Hepatocyte (in vitro differentiated cells): ENCODE results near the gene ZNF232. TPM values are rescaled to one million over a fixed set of nuclear protein-coding genes. Genes with fewer than 3 reads are reported as not detected.
"Not testable (repeated sequence)": the region's sequence is repeated elsewhere in the genome, so short reads cannot be mapped to it uniquely, and the experiment has no call there.

ENCODE experiments used
- DNase-seq: peaks from one replicate; pipeline ENCODE4 v3.0.0-alpha.2; 2016; ENCODE audit warnings: low spot score
- H2AFZ ChIP-seq: fragments of 200-600 bp; sonication (generic); 2 replicates; pipeline ENCODE4 v1.6.0; 2016; ENCODE audit warnings: antibody characterized with exemption, mild to moderate bottlenecking
- H3K27ac ChIP-seq: fragments of 200-600 bp; sonication (generic); 2 replicates; pipeline ENCODE4 v1.5.1; 2016; ENCODE audit warnings: mild to moderate bottlenecking
- H3K27me3 ChIP-seq: fragments of 200-600 bp; sonication (generic); 2 replicates; pipeline ENCODE4 v1.6.1; 2016
- H3K36me3 ChIP-seq: fragments of 200-600 bp; sonication (generic); replicated peaks from 2 replicates; pipeline ENCODE4 v1.5.1; 2016; ENCODE audit warnings: low read depth; ENCODE audit not compliant: insufficient read depth
- H3K4me1 ChIP-seq: fragments of 200-600 bp; sonication (generic); 2 replicates; pipeline ENCODE4 v1.5.1; 2016; ENCODE audit warnings: mild to moderate bottlenecking, moderate library complexity; ENCODE audit not compliant: insufficient read depth
- H3K4me2 ChIP-seq: fragments of 200-600 bp; sonication (generic); 2 replicates; pipeline ENCODE4 v1.6.0; 2016
- H3K4me3 ChIP-seq: fragments of 200-600 bp; sonication (generic); 2 replicates; pipeline ENCODE4 v1.5.1; 2016; ENCODE audit warnings: mild to moderate bottlenecking
- H3K79me2 ChIP-seq: fragments of 200-600 bp; sonication (generic); 2 replicates; pipeline ENCODE4 v1.6.0; 2017; ENCODE audit warnings: mild to moderate bottlenecking
- H3K9me2 ChIP-seq: fragments of 200-600 bp; sonication (generic); replicated peaks from 2 replicates; pipeline ENCODE4 v1.6.0; 2017; ENCODE audit warnings: mild to moderate bottlenecking; ENCODE audit not compliant: insufficient read depth
- H3K9me3 ChIP-seq: fragments of 200-600 bp; sonication (generic); 2 replicates; pipeline ENCODE4 v1.5.1; 2016; ENCODE audit warnings: low read depth, mild to moderate bottlenecking
- H4K20me1 ChIP-seq: fragments of 200-600 bp; sonication (generic); 2 replicates; pipeline ENCODE4 v1.6.0; 2016; ENCODE audit warnings: mild to moderate bottlenecking; ENCODE audit not compliant: insufficient read depth, poor library complexity, severe bottlenecking
- CTCF ChIP-seq: fragments of 200-600 bp; sonication (generic); IDR thresholded peaks from 2 replicates; pipeline ENCODE4 v1.5.1; 2016; ENCODE audit warnings: antibody characterized with exemption, mild to moderate bottlenecking; ENCODE audit not compliant: poor library complexity
- EZH2 ChIP-seq: fragments of 200-600 bp; sonication (generic); IDR thresholded peaks from 2 replicates; pipeline ENCODE4 v1.6.1; 2016; ENCODE audit warnings: antibody characterized with exemption, mild to moderate bottlenecking, borderline replicate concordance
- EZH2phosphoT487 ChIP-seq: fragments of 200-600 bp; sonication (generic); IDR thresholded peaks from one replicate; pipeline ENCODE4 v1.6.1; 2018; ENCODE audit warnings: antibody characterized with exemption, mild to moderate bottlenecking, low read depth, moderate library complexity; ENCODE audit not compliant: unreplicated experiment, severe bottlenecking
- WGBS: methylation state at CpG from one replicate; pipeline ENCODE4 v1.1.6; 2016; ENCODE audit warnings: low lambda C conversion rate; ENCODE audit errors: missing lambda C conversion rate; 5-methylcytosine and 5-hydroxymethylcytosine counted together
- polyA plus RNA-seq: library from polyadenylated mRNA; unstranded; fragments of >200 nt; fragmentation: Nextera tagmentation; extraction: Ambion mirVana; gene quantifications from 2 replicates; pipeline ENCODE4 v1.2.1, GENCODE V29; 2016
- total RNA-seq: library from RNA; depleted of rRNA; stranded (reverse); fragments of >200 nt; gene quantifications from 2 replicates; pipeline ENCODE4 v1.2.3, GENCODE V29; 2014

ZNF232 gene
- total and polyA plus RNA-seq, 2 experiments from 2014 or later, result 10.1 to 12.0 TPM

GRCh38 chr17:5123343-5124124 is 11.9 kb upstream of the ZNF232 start:
- WGBS, result 94% methylated on average over 32 of the region's 53 CpGs
- no peak overlapping the region for H3K27ac ChIP-seq
- no peaks in the 10 kb centered on the region for H3K9me2 ChIP-seq
- no peaks in the 10 kb centered on the region for H3K27me3 ChIP-seq
- peaks cover 7% of the 10 kb centered on the region for H3K4me1 ChIP-seq
- no peaks in the 10 kb centered on the region for H3K9me3 ChIP-seq
- H3K4me2 ChIP-seq, result peak overlapping the region; percentile 98
- H3K79me2 ChIP-seq, result no peaks in the 10 kb centered on the region
- H3K4me3 ChIP-seq, result no peak overlapping the region
- no peaks in the 10 kb centered on the region for H3K36me3 ChIP-seq
- peak overlapping the region; percentile 98 for H2AFZ ChIP-seq
- DNase-seq, result no peak
- no peaks in the 10 kb centered on the region for H4K20me1 ChIP-seq
- no peak for TF ChIP-seq CTCF
- no peak for TF ChIP-seq EZH2phosphoT487
- no peak for TF ChIP-seq EZH2

GRCh38 chr17:5122586-5123342 is 11.1 kb upstream of the ZNF232 start:
- Histone ChIP-seq H3K79me2 (no peaks in the 10 kb centered on the region), H3K27me3 (no peaks in the 10 kb centered on the region), H3K9me3 (no peaks in the 10 kb centered on the region), H3K4me2 (peak overlapping the region; percentile 98), H3K9me2 (no peaks in the 10 kb centered on the region), H3K36me3 (no peaks in the 10 kb centered on the region), H4K20me1 (no peaks in the 10 kb centered on the region), H2AFZ (peak overlapping the region; percentile 98), H3K4me1 (peaks cover 7% of the 10 kb centered on the region), H3K27ac (peak overlapping the region; percentile 71), H3K4me3 (peak overlapping the region; percentile 72)
- WGBS, result 2% methylated on average over 35 of the region's 75 CpGs
- DNase-seq, result peak; percentile 67
- TF ChIP-seq EZH2, result no peak
- TF ChIP-seq CTCF, result peak; percentile 18

- Histone ChIP-seq H2AFZ (peak overlapping the region; percentile 98), H3K4me3 (peak overlapping the region; percentile 72), H3K27ac (peak overlapping the region; percentile 71), H3K4me2 (peak overlapping the region; percentile 98)
- DNase-seq, H3K36me3 ChIP-seq, H3K9me2 ChIP-seq, H4K20me1 ChIP-seq, H3K4me1 ChIP-seq, H3K27me3 ChIP-seq, H3K9me3 ChIP-seq, H3K79me2 ChIP-seq: not testable (repeated sequence)
- 81% methylated on average over 7 of the region's 7 CpGs for WGBS
Observed at GRCh38 chr17:5122056-5122455, 10.4 kb upstream of the ZNF232 start.

GRCh38 chr17:5121186-5121841 is 9.6 kb upstream of the ZNF232 start:
- Histone ChIP-seq H3K36me3 (no peaks in the 10 kb centered on the region), H4K20me1 (no peaks in the 10 kb centered on the region), H3K9me2 (no peaks in the 10 kb centered on the region), H3K27ac (no peak overlapping the region), H3K4me2 (no peak overlapping the region), H2AFZ (no peak overlapping the region), H3K4me3 (no peak overlapping the region), H3K79me2 (no peaks in the 10 kb centered on the region), H3K9me3 (no peaks in the 10 kb centered on the region), H3K27me3 (no peaks in the 10 kb centered on the region), H3K4me1 (peaks cover 7% of the 10 kb centered on the region)
- TF ChIP-seq EZH2, result no peak
- no peak for TF ChIP-seq CTCF
- TF ChIP-seq EZH2phosphoT487, result no peak
- no peak for DNase-seq
- 94% methylated on average over 15 of the region's 16 CpGs for WGBS

- not testable (repeated sequence) for H4K20me1 ChIP-seq, H3K4me2 ChIP-seq, DNase-seq, H3K27me3 ChIP-seq, H2AFZ ChIP-seq, H3K9me2 ChIP-seq, H3K36me3 ChIP-seq, H3K79me2 ChIP-seq, H3K4me3 ChIP-seq, H3K27ac ChIP-seq, H3K4me1 ChIP-seq, H3K9me3 ChIP-seq
- 88% methylated on average over 6 of the region's 6 CpGs for WGBS
Observed at GRCh38 chr17:5120436-5121185, 8.9 kb upstream of the ZNF232 start.
